ENCODE measurements around the gene PFKFB4.

PFKFB4 gene

DNA sequence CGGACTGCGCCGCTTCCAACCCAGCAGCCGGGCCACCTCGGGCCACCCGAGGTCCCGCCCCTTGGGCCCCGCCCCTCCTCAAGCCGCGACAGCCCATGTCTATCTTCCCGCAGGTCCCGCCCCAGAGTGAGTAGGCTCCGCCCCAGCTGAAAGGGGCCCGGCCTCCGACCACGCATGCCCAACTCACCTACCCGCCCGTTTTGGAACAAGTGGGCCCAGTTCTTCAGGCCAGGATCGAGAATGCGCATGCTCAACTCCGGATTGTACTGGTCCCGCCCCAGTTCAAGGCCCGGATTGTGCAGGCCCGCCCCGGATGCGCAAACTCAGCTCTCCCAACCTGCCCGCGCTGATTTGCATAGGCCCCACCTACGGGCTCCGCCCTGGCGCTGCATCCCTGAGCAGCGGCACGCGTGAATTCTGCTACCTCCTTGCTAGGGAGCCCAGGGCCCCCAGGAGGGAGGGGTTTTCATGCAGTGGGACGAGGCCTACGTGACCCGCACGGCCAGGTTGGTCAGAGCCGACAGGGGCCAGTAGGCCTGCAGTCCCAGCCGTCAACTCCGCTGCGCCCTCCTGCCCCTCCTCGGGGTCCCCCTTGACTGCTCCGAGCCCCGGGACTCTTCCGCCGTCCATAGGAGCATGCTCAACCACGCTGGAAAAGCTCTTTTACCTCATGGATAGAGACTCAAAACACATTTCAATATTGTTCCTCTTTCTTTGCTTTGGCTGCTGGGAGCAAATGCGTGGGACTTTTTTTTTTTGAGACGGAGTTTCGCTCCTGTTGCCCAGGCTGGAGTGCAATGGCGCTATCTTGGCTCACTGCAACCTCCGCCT is at the start of gene PFKFB4:
PFKFB4 (minus strand) TSS at position 8 of the 831 bp plus-strand sequence. CDS start 26 bp downstream, outside the sequence.
- DNase-seq (ENCODE audit: low read depth in 2 of 2), result peak; percentile 97 to 98

DNA sequence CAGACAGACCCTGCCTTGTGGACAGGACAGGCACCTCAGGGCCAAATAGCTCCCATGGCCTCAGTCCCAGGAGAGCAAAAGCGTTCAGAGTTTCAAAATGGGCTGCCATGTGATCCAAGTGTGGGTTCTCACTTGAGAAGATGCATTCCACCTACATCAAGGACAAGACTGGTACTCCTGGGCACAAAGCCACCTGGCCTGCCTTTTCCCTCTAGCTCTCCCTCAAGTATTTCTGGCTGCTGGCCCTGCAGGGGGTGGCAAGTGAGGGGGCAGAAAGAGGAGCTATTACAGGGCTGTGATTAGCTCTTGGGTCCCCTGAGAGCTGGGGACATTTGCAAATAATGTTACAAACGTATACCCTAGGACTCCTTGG is 45.0 kb upstream of the PFKFB4 start:
- DNase-seq (ENCODE audit: low read depth in 2 of 2), result no peak

DNA sequence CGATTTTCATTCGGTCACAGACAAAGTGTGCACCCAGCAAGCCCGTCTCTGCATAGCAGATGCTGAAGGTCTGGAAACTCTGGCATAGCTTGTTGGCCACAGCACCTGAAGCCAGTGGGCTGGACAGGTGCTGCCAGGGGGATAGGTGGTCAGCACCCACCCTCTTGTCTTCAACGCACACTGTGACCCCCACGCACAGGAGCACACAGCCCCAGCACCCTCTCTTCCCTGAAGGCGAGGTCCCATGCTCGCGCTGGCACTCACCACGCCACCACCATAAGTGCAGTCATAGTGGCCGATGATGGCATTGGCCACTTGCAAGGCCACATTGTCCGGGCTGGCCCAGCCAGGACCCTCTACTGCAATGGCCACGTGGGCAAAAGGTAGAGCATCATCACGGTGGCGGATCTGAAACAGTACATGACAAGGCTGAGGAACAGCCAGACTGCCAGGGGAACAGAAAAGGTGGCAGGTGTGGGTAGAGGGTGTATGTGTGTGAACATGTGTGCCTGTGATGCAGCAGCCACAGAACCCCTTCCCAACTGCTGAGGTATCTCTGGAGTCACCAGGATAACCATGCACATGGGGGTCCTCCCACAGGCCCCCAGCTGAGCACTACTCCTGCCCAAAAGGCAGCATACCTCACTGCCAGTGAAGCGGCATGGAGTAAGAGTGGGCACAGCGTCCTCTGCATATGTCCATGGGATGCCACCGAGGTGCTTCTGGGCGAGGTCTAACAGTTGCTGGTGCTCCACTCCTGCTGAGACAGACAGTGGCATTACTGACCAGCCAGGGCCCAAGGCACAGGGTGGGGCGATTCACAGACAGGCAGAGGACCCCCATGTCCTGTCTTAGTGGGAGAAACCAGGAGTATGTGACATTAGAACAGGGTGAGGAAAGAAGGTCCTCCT is 44.4 kb upstream of the PFKFB4 start:
- no peak for DNase-seq (ENCODE audit: low read depth in 2 of 2)

- no peak for DNase-seq (ENCODE audit: low read depth in 2 of 2)
Observed at GRCh38 chr3:48599509-48600285, 43.1 kb upstream of the PFKFB4 start.

- no peak for DNase-seq (ENCODE audit: low read depth in 2 of 2)
Observed at GRCh38 chr3:48599077-48599501, 42.5 kb upstream of the PFKFB4 start.

DNA sequence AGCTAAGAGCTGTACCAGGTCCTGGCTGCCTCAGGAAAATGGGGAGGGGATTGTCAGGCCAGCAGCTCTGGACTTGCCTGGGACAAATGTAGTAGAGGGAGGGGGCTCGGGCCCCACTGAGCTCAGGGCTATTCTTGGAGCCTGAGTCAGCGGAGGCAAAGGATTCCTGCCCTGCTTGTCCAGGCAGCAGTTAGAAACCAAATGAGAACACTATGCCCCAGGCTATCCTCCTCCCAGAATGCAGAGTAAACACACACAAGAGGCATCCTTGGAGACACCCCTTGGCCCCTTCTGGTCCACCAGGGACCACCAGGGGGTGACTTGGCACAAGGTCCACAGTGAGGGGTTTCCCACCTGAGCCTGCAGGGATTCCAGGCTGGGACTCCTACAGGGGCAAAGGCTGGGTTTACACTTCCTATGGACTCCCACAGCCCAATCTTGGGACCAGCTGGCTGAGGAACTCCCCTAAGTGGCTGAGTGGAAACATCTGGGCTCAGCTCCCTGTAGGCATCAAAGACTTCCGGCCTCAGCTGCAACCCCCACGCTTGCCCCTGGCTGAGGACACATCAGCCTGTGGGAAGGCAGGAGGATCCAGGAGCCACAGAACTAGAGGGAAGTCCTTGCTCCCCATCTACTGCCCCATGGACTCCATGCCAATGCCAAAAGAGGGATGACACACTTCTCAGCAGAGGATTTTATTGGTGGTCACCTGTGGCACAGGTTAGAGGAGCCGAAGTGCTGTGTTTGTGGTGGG is 41.9 kb upstream of the PFKFB4 start:
- peak; percentile 65 to 67 for DNase-seq (ENCODE audit: low read depth in 2 of 2)

- no peak for DNase-seq (ENCODE audit: low read depth in 2 of 2)
Observed at GRCh38 chr3:48597408-48597800, 40.8 kb upstream of the PFKFB4 start.

- DNase-seq (ENCODE audit: low read depth in 2 of 2), result no peak
Observed at GRCh38 chr3:48596676-48597407, 40.2 kb upstream of the PFKFB4 start.

- no peak for DNase-seq (ENCODE audit: low read depth in 2 of 2)
Observed at GRCh38 chr3:48596157-48596556, 39.6 kb upstream of the PFKFB4 start.

DNA sequence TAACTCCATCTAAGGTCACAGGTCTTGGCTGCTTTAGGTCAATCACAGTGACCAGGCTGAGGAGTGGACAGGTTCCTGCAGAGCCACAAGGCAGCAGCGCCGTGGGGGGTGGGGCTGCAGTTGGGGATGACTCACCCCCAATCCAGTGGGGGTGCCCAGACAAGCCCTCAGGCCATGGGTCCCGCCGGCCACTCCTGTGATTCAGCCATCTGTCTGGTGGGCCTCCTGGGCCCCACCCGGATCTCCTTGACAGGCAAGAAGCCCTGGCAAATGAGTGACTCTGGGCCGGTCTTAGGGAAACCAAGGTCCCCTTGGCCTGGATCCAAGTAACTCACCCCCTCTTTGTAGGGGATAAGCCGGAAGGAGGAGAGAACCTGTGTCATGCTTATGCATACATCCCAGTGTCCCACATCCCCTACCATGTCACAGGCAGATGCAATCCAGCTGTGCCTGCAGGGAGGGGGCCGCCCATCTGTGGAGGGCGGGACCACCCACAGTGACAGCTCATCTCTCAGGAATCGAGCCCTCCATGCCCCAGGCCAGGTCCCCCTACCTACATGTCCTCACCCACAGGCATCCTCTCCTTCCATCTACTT is 39.0 kb upstream of the PFKFB4 start:
- DNase-seq (ENCODE audit: low read depth in 2 of 2), result peak; percentile 19 to 30

- DNase-seq (ENCODE audit: low read depth in 2 of 2), result no peak
Observed at GRCh38 chr3:48595075-48595525, 38.5 kb upstream of the PFKFB4 start, which contains the start of gene COL7A1. Gene COL7A1 (minus strand): TSS chr3:48595329. CDS start chr3:48595159, 170 bp downstream.

DNA sequence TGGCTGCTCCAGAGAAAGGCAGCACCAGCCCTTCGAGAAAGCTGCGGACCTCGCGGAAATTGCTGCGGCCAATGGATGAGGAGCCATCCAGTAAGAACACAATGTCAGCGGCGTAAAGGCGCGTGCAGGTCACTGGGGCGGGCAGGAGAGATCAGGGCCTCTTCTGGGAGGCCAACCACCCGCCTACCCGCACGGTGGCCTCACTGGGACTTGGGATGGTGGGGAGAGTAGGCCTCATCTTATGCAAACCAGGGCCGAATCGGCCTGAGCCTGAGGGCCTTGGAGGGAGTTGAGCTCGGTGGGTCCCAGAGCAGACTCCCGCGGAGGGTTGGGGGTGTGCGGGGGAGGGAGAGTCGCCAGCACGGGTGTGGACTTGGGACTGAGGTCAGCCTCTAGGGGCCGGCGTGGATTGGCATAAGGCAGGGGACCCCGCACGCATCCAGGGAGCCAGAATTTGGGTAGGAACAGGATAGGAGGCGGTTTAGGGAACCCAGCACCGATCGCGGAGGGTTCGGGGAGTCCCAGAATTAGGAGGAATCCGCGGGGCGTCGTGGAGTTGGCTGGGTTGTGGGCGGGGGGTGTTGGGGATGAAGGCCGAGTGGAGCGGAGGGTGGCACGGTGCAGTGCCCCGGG is 37.9 kb upstream of the PFKFB4 start:
- DNase-seq (ENCODE audit: low read depth in 2 of 2), result no peak

DNA sequence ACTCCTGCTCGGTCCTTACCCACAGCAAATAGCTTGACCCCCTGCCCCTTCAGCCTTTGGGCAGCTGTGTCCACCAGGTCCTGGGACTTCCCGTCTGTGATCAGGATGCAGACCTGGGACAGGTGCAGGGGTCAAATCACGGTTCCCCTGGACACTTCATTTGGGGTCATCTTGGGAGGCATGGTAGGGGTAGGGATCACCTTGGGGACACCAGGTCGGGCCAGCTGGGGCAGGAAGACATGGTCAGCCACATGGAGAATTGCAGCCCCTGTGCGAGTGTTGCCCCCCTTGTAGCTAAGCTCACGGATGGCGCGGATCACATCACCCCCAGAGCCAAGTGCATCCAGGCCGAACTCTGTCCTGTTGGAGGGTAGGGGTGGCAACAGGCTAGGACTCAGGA is 36.7 kb upstream of the PFKFB4 start:
- DNase-seq (ENCODE audit: low read depth in 2 of 2), result no peak

GRCh38 chr3:48592519-48593087 is 36.0 kb upstream of the PFKFB4 start:
- no peak for DNase-seq (ENCODE audit: low read depth in 2 of 2)

DNA sequence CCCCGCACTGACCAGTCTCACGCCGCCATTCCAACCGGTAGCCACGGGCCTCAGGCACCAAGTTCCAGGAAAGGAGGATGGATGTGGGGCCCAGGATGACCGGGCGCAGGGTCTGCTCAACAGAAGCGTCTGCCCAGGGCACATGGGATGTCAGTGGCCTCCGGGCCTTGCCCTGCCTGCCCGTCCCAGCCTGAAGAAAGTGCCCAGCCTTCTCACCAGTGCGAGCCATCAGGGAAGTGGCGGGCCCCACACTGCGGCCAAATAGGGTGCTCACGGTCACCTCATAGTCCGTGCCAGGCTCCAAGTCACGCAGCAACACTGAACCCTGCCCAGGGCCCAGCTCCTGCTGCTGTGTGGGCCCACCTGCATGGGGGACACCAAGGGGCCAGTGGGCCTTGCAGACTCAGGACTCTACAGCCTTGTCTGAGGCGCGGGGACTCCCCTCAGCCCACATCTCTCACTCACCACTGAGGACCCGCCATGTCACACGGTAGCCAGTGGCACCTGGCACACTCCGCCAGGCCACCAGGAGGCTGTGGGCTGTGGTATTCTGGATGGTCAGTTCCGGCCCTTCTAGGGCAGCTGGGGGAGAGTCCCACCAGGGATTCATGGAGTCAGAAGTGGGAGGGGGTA is 35.4 kb upstream of the PFKFB4 start:
- DNase-seq (ENCODE audit: low read depth in 2 of 2), result no peak

- DNase-seq (ENCODE audit: low read depth in 2 of 2), result no peak
Observed at GRCh38 chr3:48591436-48591835, 34.8 kb upstream of the PFKFB4 start.

DNA sequence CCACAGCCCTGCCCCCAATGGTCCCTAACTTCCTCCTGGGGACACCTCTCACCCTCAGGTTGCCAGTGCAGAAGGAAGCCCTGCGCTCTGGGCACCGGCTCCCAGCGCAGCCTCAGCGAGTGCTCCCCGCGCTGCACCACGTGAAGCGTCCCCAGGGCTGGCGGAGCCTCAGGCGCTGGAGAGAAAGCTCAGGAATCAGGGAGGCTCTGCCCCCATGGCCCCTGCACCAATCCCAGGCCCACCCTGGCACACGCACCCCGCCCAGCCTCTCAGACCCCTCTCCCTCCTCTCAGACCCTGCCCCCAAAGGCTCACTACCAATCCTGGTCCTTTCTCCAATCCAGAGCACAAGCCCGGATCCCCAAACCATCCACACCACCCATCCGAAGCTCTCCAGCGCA is 31.6 kb upstream of the PFKFB4 start:
- no peak for DNase-seq (ENCODE audit: low read depth in 2 of 2)

DNA sequence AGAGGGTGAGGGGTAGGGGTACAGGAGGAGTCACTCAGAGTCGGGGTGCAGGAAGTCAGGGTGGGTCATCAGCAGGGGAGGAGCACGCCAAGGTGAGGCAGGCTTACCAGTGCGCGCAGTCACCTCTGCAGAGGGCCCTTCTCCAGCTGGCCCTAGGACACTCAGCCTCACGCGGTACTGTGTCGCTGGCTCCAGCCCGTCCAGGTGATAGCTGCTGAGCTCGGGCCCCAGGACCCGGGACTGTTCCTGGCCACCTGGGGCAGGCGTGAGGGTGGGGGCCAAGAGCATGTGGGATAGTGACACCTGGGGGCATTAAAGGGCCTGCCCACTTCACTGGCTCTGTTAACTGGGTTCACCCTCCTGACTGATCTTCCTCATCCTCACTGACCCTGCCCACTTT is 31.1 kb upstream of the PFKFB4 start:
- DNase-seq (ENCODE audit: low read depth in 2 of 2), result no peak

GRCh38 chr3:48585411-48585810 is 28.8 kb upstream of the PFKFB4 start:
- no peak for DNase-seq (ENCODE audit: low read depth in 2 of 2)
